ENCODE results near the gene JADE3.

JADE3 gene

GRCh38 chrX:46912098-46912602, at the start of gene JADE3:
Gene JADE3 (plus strand): TSS chrX:46912421. CDS start chrX:46984895, 72,474 bp downstream.
- DNase-seq, result peak; percentile 81
- H3K4me3 Mint-ChIP-seq, result peak within 1 kb of the TSS; percentile 93
- H3K27me3 Mint-ChIP-seq (ENCODE audit: low read depth, poor library complexity), result peaks cover 14% of the 10 kb centered on the region
- H3K36me3 Mint-ChIP-seq (ENCODE audit: low read depth), result no peaks in the 10 kb centered on the region
- TF ChIP-seq CTCF (IDR thresholded peaks at IDR 0.05), result no peak
- H3K27ac Mint-ChIP-seq, result no peak within 1 kb of the TSS
- peaks cover 27% of the 10 kb centered on the region for H3K9me3 Mint-ChIP-seq
- peaks cover 21% of the 10 kb centered on the region for H3K4me1 Mint-ChIP-seq

DNA sequence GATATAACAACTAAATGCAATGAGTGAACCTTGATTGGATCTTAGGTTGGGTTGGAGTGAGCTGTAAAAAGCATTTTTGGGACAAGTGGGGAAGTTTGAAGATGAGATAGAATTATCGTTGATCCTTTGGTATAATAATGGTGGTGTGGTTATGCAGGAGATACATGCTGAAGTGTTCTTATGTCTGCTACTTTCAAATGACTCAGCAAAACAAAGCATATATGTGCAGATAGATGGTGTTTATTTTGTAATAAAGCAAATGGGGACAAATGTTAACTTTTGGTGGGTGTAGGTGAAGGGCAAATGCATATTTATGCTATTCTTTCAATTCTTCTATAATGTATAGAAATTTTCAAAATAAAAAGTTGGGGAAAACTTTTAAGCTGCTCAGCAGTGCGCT, 49.1 kb upstream of the JADE3 start:
- no peak for TF ChIP-seq CTCF (IDR thresholded peaks at IDR 0.05)
- H3K9me3 Mint-ChIP-seq, result peaks cover 54% of the 10 kb centered on the region
- H3K36me3 Mint-ChIP-seq (ENCODE audit: low read depth), result peaks cover 63% of the 10 kb centered on the region
- DNase-seq, result no peak
- H3K27me3 Mint-ChIP-seq (ENCODE audit: low read depth, poor library complexity), result no peaks in the 10 kb centered on the region
- no peaks in the 10 kb centered on the region for H3K4me1 Mint-ChIP-seq
- no peak overlapping the region for H3K27ac Mint-ChIP-seq
- H3K4me3 Mint-ChIP-seq, result no peak overlapping the region

DNA sequence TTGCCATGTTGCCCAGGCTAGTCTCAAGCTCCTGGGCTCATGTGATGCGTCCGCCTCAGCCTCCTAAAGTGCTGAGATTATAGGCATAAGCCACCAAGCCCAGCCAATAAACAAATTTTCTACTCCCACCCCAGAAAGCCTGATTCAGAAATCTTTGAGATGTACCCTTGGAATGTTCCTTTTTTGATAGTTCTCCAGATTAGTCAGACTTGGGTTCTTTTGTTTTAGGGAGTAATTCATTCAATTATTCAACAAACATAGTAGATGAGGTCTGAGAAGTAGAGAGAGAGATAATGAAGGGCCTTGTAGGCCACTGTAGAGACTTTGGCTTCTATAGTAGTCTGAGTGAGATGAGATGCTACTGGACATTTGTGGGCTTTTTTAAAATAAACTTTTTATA, 47.6 kb upstream of the JADE3 start:
- DNase-seq, result no peak
- Mint-ChIP-seq H3K27ac (no peak overlapping the region), H3K27me3 (ENCODE audit: low read depth, poor library complexity) (no peaks in the 10 kb centered on the region), H3K9me3 (peaks cover 54% of the 10 kb centered on the region), H3K36me3 (ENCODE audit: low read depth) (peaks cover 61% of the 10 kb centered on the region), H3K4me3 (no peak overlapping the region), H3K4me1 (no peaks in the 10 kb centered on the region)
- TF ChIP-seq CTCF (IDR thresholded peaks at IDR 0.05), result no peak

- peaks cover 50% of the 10 kb centered on the region for H3K9me3 Mint-ChIP-seq
- H3K27me3 Mint-ChIP-seq (ENCODE audit: low read depth, poor library complexity), result no peaks in the 10 kb centered on the region
- H3K4me1 Mint-ChIP-seq, result no peaks in the 10 kb centered on the region
- no peak for DNase-seq
- no peak overlapping the region for H3K27ac Mint-ChIP-seq
- peaks cover 59% of the 10 kb centered on the region for H3K36me3 Mint-ChIP-seq (ENCODE audit: low read depth)
- H3K4me3 Mint-ChIP-seq, result no peak overlapping the region
- TF ChIP-seq CTCF (IDR thresholded peaks at IDR 0.05), result no peak
Observed at GRCh38 chrX:46865281-46865680, 46.9 kb upstream of the JADE3 start.

DNA sequence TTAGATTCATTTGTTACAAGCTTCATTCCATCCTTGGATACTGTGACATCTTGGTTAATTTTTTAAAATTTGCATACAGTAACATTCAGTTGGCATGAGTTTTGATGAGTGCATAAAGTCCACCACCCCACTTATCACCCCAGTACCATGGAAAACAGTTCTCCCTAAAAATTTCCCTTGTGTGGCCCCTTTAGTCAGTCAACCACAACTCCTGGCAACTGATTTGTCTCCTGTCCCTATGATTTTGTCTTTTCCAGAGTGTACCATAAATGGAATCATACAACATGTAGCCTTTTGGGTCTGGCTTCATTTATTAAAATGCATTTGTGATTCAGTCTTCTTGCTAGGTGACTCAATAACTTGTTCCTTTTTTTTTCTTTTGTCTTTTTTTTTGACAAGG, 45.5 kb upstream of the JADE3 start:
- DNase-seq, result no peak
- Mint-ChIP-seq H3K4me1 (no peaks in the 10 kb centered on the region), H3K4me3 (no peak overlapping the region), H3K36me3 (ENCODE audit: low read depth) (peaks cover 49% of the 10 kb centered on the region), H3K9me3 (peaks cover 53% of the 10 kb centered on the region), H3K27me3 (ENCODE audit: low read depth, poor library complexity) (no peaks in the 10 kb centered on the region), H3K27ac (no peak overlapping the region)
- TF ChIP-seq CTCF (IDR thresholded peaks at IDR 0.05), result no peak

DNA sequence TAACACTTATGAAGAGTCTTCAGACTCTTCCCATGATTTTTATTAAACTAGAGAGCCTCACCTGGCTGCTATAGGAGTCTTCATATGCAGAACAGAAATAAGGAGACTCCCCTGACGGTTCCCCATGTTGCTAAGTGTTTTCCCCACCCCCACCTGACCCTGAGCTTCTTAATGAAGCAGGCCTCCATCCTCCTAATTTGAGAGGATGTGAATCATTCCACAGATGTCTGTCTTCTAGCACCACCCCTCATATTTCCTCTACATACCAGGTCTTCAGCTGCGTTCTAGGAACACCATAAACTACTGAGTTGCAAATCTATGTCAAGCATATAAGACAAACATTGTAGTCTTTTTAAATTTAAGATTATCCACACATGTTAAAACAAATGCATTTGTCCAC, 38.5 kb upstream of the JADE3 start:
- TF ChIP-seq CTCF (IDR thresholded peaks at IDR 0.05), result no peak
- no peak for DNase-seq
- H3K9me3 Mint-ChIP-seq, result peaks cover 30% of the 10 kb centered on the region
- no peaks in the 10 kb centered on the region for H3K27me3 Mint-ChIP-seq (ENCODE audit: low read depth, poor library complexity)
- no peak overlapping the region for H3K27ac Mint-ChIP-seq
- H3K36me3 Mint-ChIP-seq (ENCODE audit: low read depth), result peaks cover 19% of the 10 kb centered on the region
- H3K4me3 Mint-ChIP-seq, result no peak overlapping the region
- H3K4me1 Mint-ChIP-seq, result peaks cover 8% of the 10 kb centered on the region
